ENCODE data around the gene GALNT14. TPM values are rescaled to one million over a fixed set of nuclear protein-coding genes. Genes with fewer than 3 reads are reported as not detected.

Gene GALNT14
- total and polyA plus RNA-seq, 10 donors, result 2.7 to 18.5 (median 4.5) TPM

GRCh38 chr2:31129375-31130171 is 8.7 kb downstream of the GALNT14 start:
- WGBS, 5 donors, result 65 to 77% (median 69%) methylated on average over 6 of the region's 6 CpGs
- intact Hi-C loops (cut with DNase I; ENCODE audit: low total_unique reads), result no loop called here

GRCh38 chr2:31127931-31128330 is 10.3 kb downstream of the GALNT14 start:
- intact Hi-C loops (cut with DNase I; ENCODE audit: low total_unique reads), result no loop called here
- peaks cover 0 to 19% (median 0%) of the 10 kb centered on the region in 7 donors for H3K27me3 ChIP-seq (replicated peaks in 1 of 7)
- no peaks in the 10 kb centered on the region for H3K36me3 ChIP-seq
- 61 to 85% (median 79%) methylated on average over 3 of the region's 3 CpGs for WGBS, 5 donors
- no peaks in the 10 kb centered on the region for H3K9me3 ChIP-seq
- TF ChIP-seq, protein P1, sequence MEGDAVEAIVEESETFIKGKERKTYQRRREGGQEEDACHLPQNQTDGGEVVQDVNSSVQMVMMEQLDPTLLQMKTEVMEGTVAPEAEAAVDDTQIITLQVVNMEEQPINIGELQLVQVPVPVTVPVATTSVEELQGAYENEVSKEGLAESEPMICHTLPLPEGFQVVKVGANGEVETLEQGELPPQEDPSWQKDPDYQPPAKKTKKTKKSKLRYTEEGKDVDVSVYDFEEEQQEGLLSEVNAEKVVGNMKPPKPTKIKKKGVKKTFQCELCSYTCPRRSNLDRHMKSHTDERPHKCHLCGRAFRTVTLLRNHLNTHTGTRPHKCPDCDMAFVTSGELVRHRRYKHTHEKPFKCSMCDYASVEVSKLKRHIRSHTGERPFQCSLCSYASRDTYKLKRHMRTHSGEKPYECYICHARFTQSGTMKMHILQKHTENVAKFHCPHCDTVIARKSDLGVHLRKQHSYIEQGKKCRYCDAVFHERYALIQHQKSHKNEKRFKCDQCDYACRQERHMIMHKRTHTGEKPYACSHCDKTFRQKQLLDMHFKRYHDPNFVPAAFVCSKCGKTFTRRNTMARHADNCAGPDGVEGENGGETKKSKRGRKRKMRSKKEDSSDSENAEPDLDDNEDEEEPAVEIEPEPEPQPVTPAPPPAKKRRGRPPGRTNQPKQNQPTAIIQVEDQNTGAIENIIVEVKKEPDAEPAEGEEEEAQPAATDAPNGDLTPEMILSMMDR (IDR thresholded peaks at IDR 0.05 in 8 of 11, conservative IDR thresholded peaks at IDR 0.05 in 3 of 11), result no peak
- TF ChIP-seq POLR2AphosphoS5 (IDR thresholded peaks at IDR 0.05) (no peak), POLR2A (IDR thresholded peaks at IDR 0.05) (no peak)
- DNase-seq, result no peak
- H3K4me1 ChIP-seq, result peaks cover 0 to 9% (median 0%) of the 10 kb centered on the region in 6 donors
- H3K27ac ChIP-seq, result no peak overlapping the region
- H3K4me3 ChIP-seq, result no peak overlapping the region

More at GRCh38 chr2:31129375-31130171, 8.7 kb downstream of the GALNT14 start:
- Histone ChIP-seq H3K4me3 (no peak overlapping the region), H3K4me1 (peaks cover 0 to 9% (median 0%) of the 10 kb centered on the region in 6 donors), H3K9me3 (no peaks in the 10 kb centered on the region), H3K27ac (no peak overlapping the region), H3K36me3 (no peaks in the 10 kb centered on the region), H3K27me3 (replicated peaks in 1 of 7) (peaks cover 0 to 27% (median 0%) of the 10 kb centered on the region in 7 donors)
- TF ChIP-seq POLR2AphosphoS5 (IDR thresholded peaks at IDR 0.05) (no peak), POLR2A (IDR thresholded peaks at IDR 0.05) (no peak)
- no peak for DNase-seq

DNA sequence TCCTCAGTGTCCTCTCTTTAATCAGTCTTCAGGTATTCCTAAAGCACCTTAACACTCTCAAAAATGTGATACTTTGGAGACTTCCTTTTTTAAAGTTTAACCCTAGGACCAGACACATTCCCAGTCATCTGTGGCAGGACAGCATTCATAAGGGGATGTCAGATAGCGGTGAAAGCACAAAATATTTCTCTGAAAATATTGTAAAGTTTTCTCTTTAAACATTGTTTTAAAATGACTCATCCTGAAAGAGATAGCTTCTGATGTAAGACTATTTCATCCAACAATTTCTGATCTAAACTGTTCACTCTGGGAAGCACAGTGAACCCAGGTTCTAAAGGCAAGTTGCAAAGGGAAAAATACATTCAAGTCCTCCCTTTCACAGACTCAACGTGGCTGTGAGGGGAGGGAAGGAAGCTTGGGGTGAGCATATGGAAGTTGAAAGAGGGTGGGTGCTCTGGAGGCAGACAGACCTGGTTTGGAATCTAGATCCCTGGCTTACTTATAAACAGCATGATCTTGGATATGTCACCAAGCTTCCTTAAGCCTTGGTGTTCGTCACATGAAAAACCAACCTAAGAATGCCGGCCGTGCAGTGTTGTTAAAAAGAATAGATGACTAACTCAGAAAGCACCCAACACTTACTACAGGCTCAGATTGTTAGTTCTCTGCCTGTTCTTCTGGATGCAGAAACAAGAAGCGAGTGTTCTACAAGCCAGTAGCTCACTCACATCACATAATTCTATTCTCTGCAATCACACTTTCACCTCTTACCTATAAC is 12.1 kb downstream of the GALNT14 start:
- H3K27me3 ChIP-seq (replicated peaks in 1 of 7), result peaks cover 0 to 9% (median 0%) of the 10 kb centered on the region in 7 donors
- no peak for TF ChIP-seq POLR2AphosphoS5 (IDR thresholded peaks at IDR 0.05)
- TF ChIP-seq, protein P1 (IDR thresholded peaks at IDR 0.05 in 8 of 11, conservative IDR thresholded peaks at IDR 0.05 in 3 of 11), result no peak
- TF ChIP-seq POLR2A (IDR thresholded peaks at IDR 0.05), result no peak
- peaks cover 0 to 9% (median 0%) of the 10 kb centered on the region in 6 donors for H3K4me1 ChIP-seq
- 76 to 82% (median 79%) methylated on average over 6 of the region's 6 CpGs for WGBS, 5 donors
- no peaks in the 10 kb centered on the region for H3K36me3 ChIP-seq
- intact Hi-C loops (cut with DNase I; ENCODE audit: low total_unique reads), result no loop called here
- no peak for DNase-seq
- no peaks in the 10 kb centered on the region for H3K9me3 ChIP-seq
- H3K4me3 ChIP-seq, result no peak overlapping the region
- H3K27ac ChIP-seq, result no peak overlapping the region

DNA sequence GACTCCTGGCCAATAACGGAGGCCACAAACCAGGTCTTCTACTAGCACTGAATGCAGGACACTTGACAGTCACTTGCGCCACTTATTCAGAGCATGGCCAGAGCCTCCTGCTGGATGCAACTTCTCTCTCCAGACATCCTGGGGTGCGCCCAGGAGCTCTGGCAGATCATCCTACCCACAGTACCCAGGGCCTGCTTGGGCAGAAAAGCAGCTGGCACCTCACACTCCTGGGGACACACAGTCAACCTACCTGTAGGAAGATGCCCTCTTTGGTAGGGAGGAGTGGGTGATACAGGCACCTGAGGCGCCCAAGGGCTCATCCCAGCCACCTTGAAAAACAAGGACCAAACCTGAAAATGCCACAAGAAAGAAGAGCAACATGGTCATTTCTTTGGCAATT is 13.3 kb downstream of the GALNT14 start:
- Histone ChIP-seq H3K9me3 (no peaks in the 10 kb centered on the region), H3K36me3 (no peaks in the 10 kb centered on the region), H3K4me1 (peaks cover 0 to 3% (median 0%) of the 10 kb centered on the region in 6 donors), H3K27me3 (replicated peaks in 1 of 7) (peaks cover 0 to 9% (median 0%) of the 10 kb centered on the region in 7 donors), H3K4me3 (no peak overlapping the region), H3K27ac (no peak overlapping the region)
- no peak for DNase-seq
- WGBS, 5 donors, result 90 to 97% (median 93%) methylated on average over 4 of the region's 4 CpGs
- intact Hi-C loops (cut with DNase I; ENCODE audit: low total_unique reads), result no loop called here
- TF ChIP-seq, protein P1 (IDR thresholded peaks at IDR 0.05 in 8 of 11, conservative IDR thresholded peaks at IDR 0.05 in 3 of 11), result no peak
- no peak for TF ChIP-seq POLR2A (IDR thresholded peaks at IDR 0.05)
- no peak for TF ChIP-seq POLR2AphosphoS5 (IDR thresholded peaks at IDR 0.05)
